Mammary epithelial cell (primary cell): Measurements from ENCODE around the gene ZNF425.
"Not testable (repeated sequence)": the region's sequence is repeated elsewhere in the genome, so short reads cannot be mapped to it uniquely, and the experiment has no call there.

Experiments
- CTCF ChIP-seq, 2 donors: IDR thresholded peaks in 1 of 2; conservative IDR thresholded peaks in 1 of 2; 2 replicates each; pipeline ENCODE4 v1.5.1; 2011 to 2012; ENCODE audit warnings: inconsistent platforms in 2 of 2, low read length in 2 of 2, mild to moderate bottlenecking in 2 of 2, control low read depth in 1 of 2, low read depth in 1 of 2; ENCODE audit not compliant: insufficient read depth in 1 of 2; ENCODE audit errors: extremely low read depth in 1 of 2
- EZH2 ChIP-seq: IDR thresholded peaks from 2 replicates; pipeline ENCODE4 v1.6.1; 2012; ENCODE audit warnings: low read length, inconsistent platforms, borderline replicate concordance

- not testable (repeated sequence) for TF ChIP-seq CTCF (conservative IDR thresholded peaks at IDR 0.05 in 1 of 2, IDR thresholded peaks at IDR 0.05 in 1 of 2; ENCODE audit: extremely low read depth in 1 of 2, insufficient read depth in 1 of 2, low read depth in 1 of 2, low read length in 2 of 2); EZH2
These were observed 33.9 kb downstream of the ZNF425 start for GRCh38 chr7:149092244-149092643.
